Ovary (tissue), 9 donors: ENCODE data around the gene EVI5. TPM values are rescaled to one million over a fixed set of nuclear protein-coding genes. Genes with fewer than 3 reads are reported as not detected.
"Not testable (repeated sequence)": the region's sequence is repeated elsewhere in the genome, so short reads cannot be mapped to it uniquely, and the experiment has no call there.

Experiments
- DNase-seq, 5 donors: peaks; one replicate each; pipeline ENCODE4 v3.0.0-alpha.2; 2019 to 2020
- H3K27ac ChIP-seq, 2 donors: fragments of 200-600 bp; one replicate each; pipeline versions ENCODE4 v1.5.1 to v1.8.0; 2019 to 2022
- H3K27me3 ChIP-seq: fragments of 200-600 bp; one replicate; pipeline ENCODE4 v1.8.0; 2022
- H3K36me3 ChIP-seq: fragments of 200-600 bp; sonication (generic); one replicate; pipeline ENCODE4 v1.5.1; 2019
- H3K4me1 ChIP-seq: one replicate; pipeline ENCODE4 v1.8.1; 2013; ENCODE audit warnings: mild to moderate bottlenecking, moderate library complexity; ENCODE audit not compliant: insufficient read depth
- H3K4me3 ChIP-seq: fragments of 200-600 bp; sonication (generic); one replicate; pipeline ENCODE4 v1.5.1; 2017
- H3K9me3 ChIP-seq, 2 donors: fragments of 200-600 bp in 1 of 2; sonication (generic) in 1 of 2; one replicate each; pipeline versions ENCODE4 v1.5.1 to v1.8.1; 2013 to 2019; ENCODE audit warnings: mild to moderate bottlenecking in 1 of 2, moderate library complexity in 1 of 2
- EP300 ChIP-seq: sonication (generic); formaldehyde crosslinking; IDR thresholded peaks from one replicate; pipeline ENCODE4 v1.6.1; 2017; ENCODE audit warnings: antibody characterized with exemption
- POLR2A ChIP-seq: fragments of 450-650 bp; IDR thresholded peaks from one replicate; pipeline ENCODE4 v1.6.1; 2017; ENCODE audit warnings: antibody characterized with exemption, mild to moderate bottlenecking, moderate library complexity
- WGBS, 3 donors: extraction: QIAGEN DNeasy Blood & Tissue Kit in 1 of 3; methylation state at CpG; one replicate each; pipeline versions ENCODE4 v1.1.5 to v1.1.7; 2013 to 2017; 5-methylcytosine and 5-hydroxymethylcytosine counted together
- intact Hi-C, 4 donors: fragments of 100-400 bp; cut with DNase I; formaldehyde crosslinking; loops; one replicate each; pipeline versions ENCODE4 v1.11.0 to v1.15.1; 2022 to 2023
- polyA plus RNA-seq, 2 donors: library from polyadenylated mRNA; stranded (reverse); fragments of 200-250 nt in 1 of 2; fragments of 350-450 nt in 1 of 2; fragmentation: Illumina TruSeq in 1 of 2; extraction: RNeasy Lipid Tissue Mini Kit (QIAGEN cat#74804) in 1 of 2; gene quantifications; one replicate each; pipeline ENCODE4 v1.2.3, GENCODE V29; 2013 to 2014
- total RNA-seq, 7 donors: library from RNA; depleted of rRNA in 2 of 7; stranded (reverse); fragments of >200 nt in 2 of 7; fragmentation: NEBNext Ultra II Directional in 3 of 7; extraction: Animal tissue kit (Norgen Biotek cat#: 25700) in 3 of 7; gene quantifications; one replicate each; pipeline versions ENCODE4 v1.1.0 to v1.2.4, GENCODE V29; 2016 to 2023
- TF ChIP-seq, protein P1 (sequence below), 3 donors: fragments of 450-650 bp in 2 of 3; fragments of 200-600 bp in 1 of 3; IDR thresholded peaks; one replicate each; pipeline versions ENCODE4 v1.5.1 to v1.8.0; 2016 to 2022; ENCODE audit warnings: antibody characterized with exemption in 3 of 3, mild to moderate bottlenecking in 1 of 3
- donor health status: DM: no; HTN: no; CAD: no; lungs with moderate emphysema.
- donor health status: DM: no; HTN: no; CAD: no.
- donor health status: Bipolar disorder and iron deficiency.
- donor health status: DM: yes; HTN: yes; CAD: no.
- donor health status: DM: no; HTN: no; CAD: no.
- donor health status: DM: yes; HTN: yes; CAD: no.

EVI5 gene
- total and polyA plus RNA-seq, 9 donors, result 4.4 to 36.7 (median 23.7) TPM

DNA sequence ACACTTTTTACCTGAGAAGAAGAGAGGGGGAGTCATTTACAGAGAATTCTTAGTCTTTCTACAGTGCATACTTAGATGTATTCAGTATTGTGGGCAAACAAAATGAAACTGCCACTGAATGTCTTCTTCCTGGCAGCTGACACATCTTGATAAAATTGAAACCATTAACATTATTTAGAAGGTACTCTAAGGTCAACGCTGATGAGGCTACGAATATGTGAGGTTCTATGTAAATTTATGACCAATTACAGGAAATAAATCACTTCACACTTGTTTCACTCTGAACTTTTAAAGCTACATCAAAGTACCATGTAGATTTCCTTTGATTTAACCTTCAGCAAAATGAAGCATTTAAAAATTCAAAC, 246.9 kb downstream of the EVI5 start:
- 36 to 41% (median 36%) methylated on average over 2 of the region's 2 CpGs for WGBS, 3 donors
- no peak overlapping the region for H3K27ac ChIP-seq
- no peak overlapping the region for H3K4me3 ChIP-seq
- no peaks in the 10 kb centered on the region for H3K27me3 ChIP-seq
- TF ChIP-seq POLR2A (no peak), EP300 (no peak)
- TF ChIP-seq, protein P1, sequence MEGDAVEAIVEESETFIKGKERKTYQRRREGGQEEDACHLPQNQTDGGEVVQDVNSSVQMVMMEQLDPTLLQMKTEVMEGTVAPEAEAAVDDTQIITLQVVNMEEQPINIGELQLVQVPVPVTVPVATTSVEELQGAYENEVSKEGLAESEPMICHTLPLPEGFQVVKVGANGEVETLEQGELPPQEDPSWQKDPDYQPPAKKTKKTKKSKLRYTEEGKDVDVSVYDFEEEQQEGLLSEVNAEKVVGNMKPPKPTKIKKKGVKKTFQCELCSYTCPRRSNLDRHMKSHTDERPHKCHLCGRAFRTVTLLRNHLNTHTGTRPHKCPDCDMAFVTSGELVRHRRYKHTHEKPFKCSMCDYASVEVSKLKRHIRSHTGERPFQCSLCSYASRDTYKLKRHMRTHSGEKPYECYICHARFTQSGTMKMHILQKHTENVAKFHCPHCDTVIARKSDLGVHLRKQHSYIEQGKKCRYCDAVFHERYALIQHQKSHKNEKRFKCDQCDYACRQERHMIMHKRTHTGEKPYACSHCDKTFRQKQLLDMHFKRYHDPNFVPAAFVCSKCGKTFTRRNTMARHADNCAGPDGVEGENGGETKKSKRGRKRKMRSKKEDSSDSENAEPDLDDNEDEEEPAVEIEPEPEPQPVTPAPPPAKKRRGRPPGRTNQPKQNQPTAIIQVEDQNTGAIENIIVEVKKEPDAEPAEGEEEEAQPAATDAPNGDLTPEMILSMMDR (IDR thresholded peaks at IDR 0.05), result no peak
- intact Hi-C loops, result no loop called here
- H3K4me1 ChIP-seq, result no peaks in the 10 kb centered on the region
- H3K36me3 ChIP-seq, result no peaks in the 10 kb centered on the region
- DNase-seq, result no peak
- no peaks in the 10 kb centered on the region for H3K9me3 ChIP-seq

DNA sequence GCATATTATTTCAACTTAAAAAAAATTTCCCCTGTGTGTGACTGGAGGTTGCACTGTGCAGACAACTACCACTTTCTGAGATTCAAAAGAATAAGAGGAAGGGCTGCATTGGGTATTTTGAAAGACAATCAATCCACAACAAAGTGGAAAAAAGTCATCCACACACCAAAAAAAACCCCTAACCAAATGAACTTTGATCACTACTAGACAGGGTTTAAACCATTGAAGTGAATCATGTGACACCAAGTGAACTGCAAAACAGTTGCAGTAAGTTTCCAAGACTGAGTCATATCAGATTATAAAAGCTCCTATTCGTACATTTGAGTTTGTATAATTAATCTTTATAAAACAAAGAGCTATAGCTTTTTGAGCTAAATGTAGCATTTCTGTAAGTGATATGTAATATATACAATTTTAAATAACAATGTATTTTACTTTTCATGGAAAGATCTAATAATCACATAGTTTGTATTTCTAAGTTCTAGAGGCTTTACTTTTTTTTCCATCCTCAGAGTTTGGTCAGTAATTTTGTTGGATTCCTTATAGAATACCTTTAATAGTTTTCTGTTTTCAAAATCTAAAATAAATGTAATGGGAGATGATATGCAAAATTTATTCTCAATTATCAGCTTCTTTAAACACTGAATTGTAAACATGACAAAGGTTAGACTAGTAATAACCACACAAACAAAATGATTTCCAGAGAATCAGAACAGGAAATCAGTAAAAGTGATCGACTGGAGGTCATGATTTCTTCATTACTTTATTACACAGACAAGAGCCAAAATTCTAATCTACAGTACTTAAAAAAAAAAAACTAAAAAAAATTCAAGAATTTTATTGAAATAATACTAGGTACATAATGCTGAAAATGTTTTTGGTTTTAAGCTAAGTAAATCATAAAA, 247.7 kb downstream of the EVI5 start:
- no peak overlapping the region for H3K27ac ChIP-seq
- no peak for TF ChIP-seq EP300
- no peak for TF ChIP-seq POLR2A
- TF ChIP-seq, protein P1 (IDR thresholded peaks at IDR 0.05), result no peak
- intact Hi-C loops, result no loop called here
- no peaks in the 10 kb centered on the region for H3K27me3 ChIP-seq
- no peak for DNase-seq
- no peak overlapping the region for H3K4me3 ChIP-seq
- no peaks in the 10 kb centered on the region for H3K36me3 ChIP-seq
- no peaks in the 10 kb centered on the region for H3K9me3 ChIP-seq
- no peaks in the 10 kb centered on the region for H3K4me1 ChIP-seq
- 60 to 69% (median 67%) methylated on average over 2 of the region's 2 CpGs for WGBS, 3 donors

DNA sequence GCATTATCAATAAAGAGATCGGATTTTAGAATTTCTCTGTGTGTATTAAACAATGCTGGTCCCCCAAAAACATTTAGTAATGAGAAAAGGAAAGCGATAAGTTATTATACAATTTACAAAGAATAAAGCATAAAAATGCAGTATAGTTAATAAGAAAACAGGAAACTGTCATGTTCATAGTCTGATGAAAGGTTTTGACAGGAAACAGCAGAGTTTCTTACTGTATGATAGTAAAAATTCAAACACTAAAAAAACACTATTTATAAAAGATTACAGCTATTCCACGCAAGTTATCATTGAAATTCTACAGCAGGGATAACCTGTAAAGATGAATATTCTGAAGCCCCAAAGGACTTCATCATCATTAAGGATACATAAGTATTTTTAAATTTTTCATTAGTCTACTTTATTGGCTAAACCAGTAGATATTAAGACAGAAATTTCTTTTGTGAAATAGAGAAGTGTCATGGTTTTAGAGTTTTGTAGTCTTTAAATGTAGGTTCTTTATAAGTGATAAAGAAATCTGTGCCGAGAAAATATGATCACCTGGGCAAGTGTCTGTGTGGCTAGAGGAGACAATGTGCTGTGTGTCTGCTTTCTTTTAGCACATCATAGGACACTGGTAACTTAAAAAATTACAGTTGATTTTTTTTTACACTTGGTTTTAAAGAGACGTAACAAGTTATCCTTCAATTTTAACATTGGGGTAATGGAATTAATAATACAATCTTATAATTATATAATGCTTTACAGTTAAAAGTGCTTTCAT, 248.5 kb downstream of the EVI5 start:
- H3K4me3 ChIP-seq, result no peak overlapping the region
- TF ChIP-seq, protein P1 (IDR thresholded peaks at IDR 0.05), result no peak
- intact Hi-C loops, result no loop called here
- no peaks in the 10 kb centered on the region for H3K36me3 ChIP-seq
- no peaks in the 10 kb centered on the region for H3K27me3 ChIP-seq
- no peak for DNase-seq
- no peaks in the 10 kb centered on the region for H3K9me3 ChIP-seq
- no peaks in the 10 kb centered on the region for H3K4me1 ChIP-seq
- no peak overlapping the region for H3K27ac ChIP-seq
- 89 to 93% (median 91%) methylated on average over 5 of the region's 5 CpGs for whole genome bisulfite sequencing, 3 donors

DNA sequence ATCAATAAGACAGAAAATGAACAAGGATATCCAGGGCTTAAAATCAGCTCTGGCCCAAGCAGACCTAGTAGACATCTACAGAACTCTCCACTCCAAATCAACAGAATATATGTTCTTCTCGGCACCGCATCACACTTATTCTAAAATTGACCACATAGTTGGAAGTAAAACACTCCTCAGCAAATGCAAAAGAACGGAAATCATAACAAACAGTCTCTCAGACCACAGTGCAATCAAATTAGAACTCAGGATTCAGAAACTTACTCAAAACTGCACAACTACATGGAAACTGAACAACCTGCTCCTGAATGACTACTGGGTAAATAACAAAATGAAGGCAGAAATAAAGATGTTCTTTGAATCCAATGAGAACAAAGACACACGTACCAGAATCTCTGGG, 252.5 kb downstream of the EVI5 start:
- H3K4me3 ChIP-seq, H3K27me3 ChIP-seq, intact Hi-C loops, H3K9me3 ChIP-seq, H3K36me3 ChIP-seq, H3K4me1 ChIP-seq, DNase-seq, H3K27ac ChIP-seq: not testable (repeated sequence)
- 95 to 97% (median 96%) methylated on average over 4 of the region's 4 CpGs for WGBS, 3 donors

DNA sequence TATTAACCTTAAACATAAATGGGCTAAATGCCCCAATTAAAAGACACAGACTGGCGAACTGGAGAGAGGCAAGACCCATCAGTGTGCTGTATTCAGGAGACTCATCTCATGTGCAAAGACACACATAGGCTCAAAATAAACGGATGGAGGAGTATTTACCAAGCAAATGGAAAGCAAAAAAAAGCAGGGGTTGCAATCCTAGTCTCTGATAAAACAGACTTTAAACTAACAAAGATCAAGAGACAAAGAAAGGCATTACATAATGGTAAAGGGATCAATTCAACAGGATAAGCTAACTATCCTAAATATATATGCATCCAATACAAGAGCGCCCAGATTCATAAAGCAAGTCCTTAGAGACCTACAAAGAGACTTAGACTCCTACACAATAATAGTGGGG, 253.0 kb downstream of the EVI5 start:
- H3K4me1 ChIP-seq, H3K9me3 ChIP-seq, DNase-seq, H3K27ac ChIP-seq, H3K36me3 ChIP-seq, H3K4me3 ChIP-seq, intact Hi-C loops, H3K27me3 ChIP-seq: not testable (repeated sequence)
- 92 to 96% (median 95%) methylated on average over 3 of the region's 3 CpGs for WGBS, 3 donors
